ENCODE measurements around the gene GRM8.

Gene GRM8

DNA sequence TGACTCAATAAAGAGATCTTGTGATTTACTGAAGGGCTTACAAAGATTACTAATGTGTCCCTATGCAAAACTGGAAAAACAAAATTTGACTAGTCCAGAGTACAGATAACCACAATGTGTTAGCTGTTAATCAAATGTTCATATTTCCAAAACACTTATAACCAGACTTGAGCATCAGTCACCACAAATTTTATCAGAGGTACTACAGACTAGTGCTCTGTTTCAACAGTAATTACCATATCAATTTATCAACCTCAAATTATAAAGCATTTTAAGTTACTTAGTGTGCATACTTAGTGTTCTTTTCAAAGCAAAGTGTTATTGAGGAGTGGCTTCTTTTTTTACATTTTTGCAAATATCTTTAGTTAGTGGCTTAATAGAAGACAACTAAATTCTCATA lies 765.9 kb downstream of the GRM8 start:
- DNase-seq (ENCODE audit: extremely low read depth, low read depth), result no peak
- TF ChIP-seq, protein P1, sequence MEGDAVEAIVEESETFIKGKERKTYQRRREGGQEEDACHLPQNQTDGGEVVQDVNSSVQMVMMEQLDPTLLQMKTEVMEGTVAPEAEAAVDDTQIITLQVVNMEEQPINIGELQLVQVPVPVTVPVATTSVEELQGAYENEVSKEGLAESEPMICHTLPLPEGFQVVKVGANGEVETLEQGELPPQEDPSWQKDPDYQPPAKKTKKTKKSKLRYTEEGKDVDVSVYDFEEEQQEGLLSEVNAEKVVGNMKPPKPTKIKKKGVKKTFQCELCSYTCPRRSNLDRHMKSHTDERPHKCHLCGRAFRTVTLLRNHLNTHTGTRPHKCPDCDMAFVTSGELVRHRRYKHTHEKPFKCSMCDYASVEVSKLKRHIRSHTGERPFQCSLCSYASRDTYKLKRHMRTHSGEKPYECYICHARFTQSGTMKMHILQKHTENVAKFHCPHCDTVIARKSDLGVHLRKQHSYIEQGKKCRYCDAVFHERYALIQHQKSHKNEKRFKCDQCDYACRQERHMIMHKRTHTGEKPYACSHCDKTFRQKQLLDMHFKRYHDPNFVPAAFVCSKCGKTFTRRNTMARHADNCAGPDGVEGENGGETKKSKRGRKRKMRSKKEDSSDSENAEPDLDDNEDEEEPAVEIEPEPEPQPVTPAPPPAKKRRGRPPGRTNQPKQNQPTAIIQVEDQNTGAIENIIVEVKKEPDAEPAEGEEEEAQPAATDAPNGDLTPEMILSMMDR (IDR thresholded peaks at IDR 0.05; ENCODE audit: low read depth, low read length), result no peak

DNA sequence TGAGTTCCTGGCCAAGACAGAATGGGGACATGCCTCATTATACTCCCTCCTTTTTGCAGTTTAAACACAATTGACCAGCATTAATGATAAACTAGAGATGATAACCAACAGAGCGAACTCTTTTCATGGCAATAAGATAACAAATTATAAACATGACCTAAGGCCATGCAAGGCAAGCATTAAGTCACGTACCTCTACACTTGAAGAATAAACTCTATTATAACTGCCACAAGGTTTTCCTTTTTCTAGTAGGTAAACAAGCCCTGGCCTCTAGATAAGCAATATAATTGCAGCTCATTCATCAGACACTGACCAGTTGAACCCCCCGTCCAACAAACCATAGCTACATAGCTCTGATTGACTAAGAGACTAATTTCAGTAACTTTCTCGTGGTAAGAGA lies 767.0 kb downstream of the GRM8 start:
- TF ChIP-seq, protein P1 (IDR thresholded peaks at IDR 0.05; ENCODE audit: low read depth, low read length), result no peak
- no peak for DNase-seq (ENCODE audit: extremely low read depth, low read depth)

DNA sequence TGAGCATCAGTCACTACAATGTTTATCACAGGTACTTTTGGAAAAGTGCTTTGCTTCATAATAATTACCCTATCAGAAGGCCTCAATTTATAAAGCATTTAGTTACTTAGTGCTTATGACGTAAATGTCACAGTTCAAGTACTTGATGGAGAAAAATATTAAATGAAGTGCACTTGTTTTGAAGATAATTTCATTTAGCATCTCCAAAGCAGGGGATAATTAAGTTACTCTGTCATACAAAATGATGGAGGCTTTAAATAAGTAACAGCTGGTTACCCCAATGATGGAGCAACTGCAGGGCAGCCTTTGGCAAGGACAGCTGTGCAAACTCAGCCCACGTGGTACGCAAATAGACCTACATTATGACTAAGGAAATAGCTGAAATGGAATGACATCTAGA lies 768.8 kb downstream of the GRM8 start:
- TF ChIP-seq, protein P1 (IDR thresholded peaks at IDR 0.05; ENCODE audit: low read depth, low read length), result no peak
- DNase-seq (ENCODE audit: extremely low read depth, low read depth), result no peak

DNA sequence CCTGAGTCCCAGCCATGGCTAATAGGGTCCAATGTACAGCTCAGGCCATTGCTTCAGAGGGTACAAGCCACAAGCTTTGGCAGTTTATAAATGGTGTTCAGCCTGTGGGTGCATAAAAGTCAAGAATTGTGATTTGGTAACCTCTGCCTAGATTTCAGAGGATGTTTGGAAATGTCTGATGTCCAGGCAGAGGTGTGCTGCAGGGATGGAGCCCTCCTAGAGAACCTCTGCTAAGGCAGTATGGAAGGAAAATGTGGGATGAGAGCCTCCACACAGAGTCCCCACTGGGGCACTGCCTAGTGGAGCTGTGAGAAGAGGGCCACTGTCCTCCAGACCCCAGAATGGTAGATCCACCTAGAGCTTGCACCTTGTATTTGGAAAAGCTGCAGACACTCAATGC lies 779.9 kb downstream of the GRM8 start:
- TF ChIP-seq, protein P1 (IDR thresholded peaks at IDR 0.05; ENCODE audit: low read depth, low read length), result no peak
- no peak for DNase-seq (ENCODE audit: extremely low read depth, low read depth)

DNA sequence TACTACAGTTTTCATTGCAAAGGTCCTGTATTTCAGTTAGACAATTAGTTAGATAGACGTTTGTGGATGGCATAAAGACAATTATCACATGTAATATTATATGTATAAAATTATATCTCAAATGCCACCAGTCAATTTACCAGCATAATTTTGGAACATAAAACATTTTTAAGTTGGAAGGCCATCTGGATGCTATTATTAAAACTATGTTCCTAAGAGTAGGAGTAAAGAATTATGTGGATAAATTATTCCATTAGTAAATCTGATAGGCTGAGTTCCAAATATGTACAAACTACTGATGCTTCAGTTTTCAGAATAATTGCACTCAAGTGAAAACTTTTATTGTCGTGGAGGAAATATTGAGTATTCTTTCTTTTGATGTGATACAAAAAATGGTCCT lies 790.3 kb downstream of the GRM8 start:
- DNase-seq (ENCODE audit: extremely low read depth, low read depth), result no peak
- TF ChIP-seq, protein P1 (IDR thresholded peaks at IDR 0.05; ENCODE audit: low read depth, low read length), result no peak

GRCh38 chr7:126460664-126461063 lies 792.1 kb downstream of the GRM8 start:
- no peak for DNase-seq (ENCODE audit: extremely low read depth, low read depth)
- TF ChIP-seq, protein P1 (IDR thresholded peaks at IDR 0.05; ENCODE audit: low read depth, low read length), result no peak

DNA sequence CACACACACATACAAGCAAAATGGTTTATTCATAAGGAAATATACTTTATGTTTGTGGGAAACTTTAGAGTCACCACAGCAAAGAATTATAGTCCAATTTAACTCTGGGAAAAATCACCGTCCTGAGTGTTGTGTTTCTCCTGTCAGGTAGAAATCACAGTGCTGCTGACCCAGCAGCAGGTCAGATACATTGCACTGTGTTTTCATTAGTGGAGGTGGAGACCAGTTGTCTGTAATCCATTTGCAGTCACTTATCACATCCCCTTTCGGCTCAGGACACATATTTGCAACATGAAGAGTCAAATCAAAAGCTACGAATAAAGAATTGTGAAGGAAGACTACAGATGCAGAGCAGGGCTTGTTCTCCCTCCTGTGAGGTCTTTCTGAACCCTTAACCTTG lies 799.6 kb downstream of the GRM8 start:
- no peak for DNase-seq (ENCODE audit: extremely low read depth, low read depth)
- TF ChIP-seq, protein P1 (IDR thresholded peaks at IDR 0.05; ENCODE audit: low read depth, low read length), result no peak
